K562 (cell line): ENCODE data around the gene EXOSC1. TPM values are rescaled to one million over a fixed set of nuclear protein-coding genes. Genes with fewer than 3 reads are reported as not detected.
A peak's percentile ranks its signal among the peaks of the same experiment; 100 is the strongest.

Source experiments
- CEBPB ChIP-seq: fragments of 450-650 bp; IDR thresholded peaks from 2 replicates; pipeline ENCODE4 v1.6.1; 2016; ENCODE audit warnings: missing genetic modification characterization, missing compliant biosample characterization
- CTBP1 ChIP-seq: fragments of 450-650 bp; IDR thresholded peaks from 2 replicates; pipeline ENCODE4 v1.6.1; 2016; ENCODE audit warnings: borderline replicate concordance
- HDGF ChIP-seq: fragments of 450-650 bp; IDR thresholded peaks from 2 replicates; pipeline ENCODE4 v1.6.1; 2016
- HMG20B ChIP-seq: fragments of 250-450 bp; sonication (Bioruptor Pico); IDR thresholded peaks from 2 replicates; pipeline ENCODE4 v1.5.0; 2021; ENCODE audit warnings: mild to moderate bottlenecking
- HSF4 ChIP-seq: fragments of 250-450 bp; sonication (Bioruptor Pico); IDR thresholded peaks from 2 replicates; pipeline ENCODE4 v2.1.2; 2022; ENCODE audit warnings: mild to moderate bottlenecking, moderate library complexity, borderline replicate concordance
- KDM1A ChIP-seq, 2 experiments: fragments of 450-650 bp; IDR thresholded peaks; 2 replicates each; pipeline ENCODE4 v1.6.1; 2016; ENCODE audit warnings: mild to moderate bottlenecking in 2 of 2
- MTA1 ChIP-seq: fragments of 450-650 bp; IDR thresholded peaks from 2 replicates; pipeline ENCODE4 v1.6.1; 2017; ENCODE audit warnings: borderline replicate concordance
- MTA3 ChIP-seq: fragments of 450-650 bp; formaldehyde crosslinking; IDR thresholded peaks from 2 replicates; pipeline ENCODE4 v1.6.1; 2017; ENCODE audit warnings: mild to moderate bottlenecking, borderline replicate concordance
- NFIX ChIP-seq: fragments of 250-450 bp; sonication (Bioruptor Pico); IDR thresholded peaks from 2 replicates; pipeline ENCODE4 v1.4.0; 2020; ENCODE audit warnings: low read depth, mild to moderate bottlenecking, moderate library complexity
- PHF8 ChIP-seq: fragments of 200-600 bp; sonication (generic); IDR thresholded peaks from 2 replicates; pipeline ENCODE4 v1.6.1; 2012; ENCODE audit warnings: mixed run types, mild to moderate bottlenecking, inconsistent platforms, low read length, moderate library complexity, borderline replicate concordance
- POLR2A ChIP-seq: fragments of 450-650 bp; conservative IDR thresholded peaks from 2 replicates; pipeline ENCODE4 v1.6.1; 2016
- RAD21 ChIP-seq, 2 experiments: fragments of 250-450 bp in 1 of 2; fragments of 450-650 bp in 1 of 2; sonication (Bioruptor Pico) in 1 of 2; formaldehyde crosslinking in 1 of 2; IDR thresholded peaks in 1 of 2; conservative IDR thresholded peaks in 1 of 2; 2 replicates each; pipeline versions ENCODE4 v1.4.0 to v1.8.0; 2020 to 2022; ENCODE audit warnings: mild to moderate bottlenecking in 2 of 2, moderate library complexity in 1 of 2
- SMARCC2 ChIP-seq: fragments of 450-650 bp; IDR thresholded peaks from 2 replicates; pipeline ENCODE4 v1.6.1; 2017; ENCODE audit warnings: antibody characterized with exemption, moderate library complexity, mild to moderate bottlenecking, low read depth
- TBP ChIP-seq: optimal IDR thresholded peaks from 2 replicates; pipeline ENCODE3; 2011; ENCODE audit warnings: low read depth, low read length, improper control_type of control experiment
- TEAD1 ChIP-seq, 2 experiments: fragments of 450-650 bp in 1 of 2; sonication (generic) in 1 of 2; formaldehyde crosslinking; IDR thresholded peaks; 2 replicates each; pipeline versions ENCODE4 v1.4.0 to v1.8.0; 2020 to 2022; ENCODE audit warnings: mild to moderate bottlenecking in 2 of 2, missing genetic modification reagents in 1 of 2
- TRIM28 ChIP-seq: fragments of 450-650 bp; IDR thresholded peaks from 2 replicates; pipeline ENCODE4 v1.6.1; 2017
- YBX1 ChIP-seq: fragments of 450-650 bp; IDR thresholded peaks from 2 replicates; pipeline ENCODE4 v1.7.1; 2016; ENCODE audit warnings: mild to moderate bottlenecking
- YY1 ChIP-seq, 3 experiments: IDR thresholded peaks; 2 replicates each; pipeline ENCODE4 v1.6.1; 2011; ENCODE audit warnings: low read length in 2 of 3, mild to moderate bottlenecking in 2 of 3, moderate library complexity in 2 of 3, borderline replicate concordance in 1 of 3, control low read depth in 1 of 3, low read depth in 1 of 3; ENCODE audit not compliant: insufficient read depth in 3 of 3, insufficient replicate concordance in 2 of 3, control insufficient read depth in 1 of 3, insufficient read length in 1 of 3; ENCODE audit errors: extremely low read depth in 1 of 3
- ZBTB7A ChIP-seq: IDR thresholded peaks from 2 replicates; pipeline ENCODE4 v1.6.1; 2011; ENCODE audit warnings: low read depth, mild to moderate bottlenecking, low read length, moderate library complexity, borderline replicate concordance; ENCODE audit not compliant: control insufficient read depth
- ZFP30 ChIP-seq: fragments of 250-450 bp; sonication (Bioruptor Pico); IDR thresholded peaks from 2 replicates; pipeline ENCODE4 v1.8.0; 2022; ENCODE audit warnings: moderate library complexity, mild to moderate bottlenecking, inconsistent platforms, borderline replicate concordance
- ZNF212 ChIP-seq: fragments of 450-650 bp; formaldehyde crosslinking; IDR thresholded peaks from 2 replicates; pipeline ENCODE4 v1.4.0; 2020; ENCODE audit warnings: mild to moderate bottlenecking
- ZNF695 ChIP-seq: fragments of 450-650 bp; formaldehyde crosslinking; IDR thresholded peaks from 2 replicates; pipeline ENCODE4 v1.4.0; 2020; ENCODE audit warnings: mild to moderate bottlenecking, moderate library complexity
- polyA plus RNA-seq, 8 experiments: library from polyadenylated mRNA; depleted of rRNA in 4 of 8; stranded (reverse) in 5 of 8; unstranded in 3 of 8; fragments of >200 nt; fragmentation: Nextera tagmentation in 2 of 8; fragmentation: Illumina TruSeq in 1 of 8; extraction: Ambion mirVana in 2 of 8; extraction: Trizol in 1 of 8; gene quantifications; 2 replicates each; pipeline versions ENCODE4 v1.2.1 to v1.2.3, GENCODE V29; 2011 to 2014; ENCODE audit warnings: inconsistent platforms in 1 of 8, missing spikeins in 1 of 8
- total RNA-seq, 7 experiments: library from RNA; depleted of rRNA in 6 of 7; stranded (reverse); fragments of >200 nt in 6 of 7; fragmentation: Illumina TruSeq in 2 of 7; extraction: Trizol in 2 of 7; gene quantifications; 2 replicates each; pipeline versions ENCODE4 v1.2.1 to v1.2.3, GENCODE V29; 2011 to 2021; ENCODE audit warnings: low replicate concordance in 1 of 7
- TF ChIP-seq, protein P1 (sequence below): fragments of 450-650 bp; formaldehyde crosslinking; IDR thresholded peaks from 2 replicates; pipeline ENCODE4 v1.4.0; 2020; ENCODE audit warnings: mild to moderate bottlenecking
- TF ChIP-seq, protein P2 (sequence below): fragments of 200-400 bp; formaldehyde crosslinking; IDR thresholded peaks from 2 replicates; pipeline ENCODE4 v1.6.1; 2017; ENCODE audit warnings: mild to moderate bottlenecking, low read depth, low read length, moderate library complexity
- TF ChIP-seq, protein P3 (sequence below): fragments of 250-450 bp; sonication (Bioruptor Pico); IDR thresholded peaks from 2 replicates; pipeline ENCODE4 v1.8.0; 2021; ENCODE audit warnings: mild to moderate bottlenecking, moderate library complexity

EXOSC1 gene
- total and polyA plus RNA-seq, 9 of the 15 experiments (the other 6 are each of a cell fraction or from before 2014, with no cell fraction given) = 44.3 to 117 (median 67.0) TPM

DNA sequence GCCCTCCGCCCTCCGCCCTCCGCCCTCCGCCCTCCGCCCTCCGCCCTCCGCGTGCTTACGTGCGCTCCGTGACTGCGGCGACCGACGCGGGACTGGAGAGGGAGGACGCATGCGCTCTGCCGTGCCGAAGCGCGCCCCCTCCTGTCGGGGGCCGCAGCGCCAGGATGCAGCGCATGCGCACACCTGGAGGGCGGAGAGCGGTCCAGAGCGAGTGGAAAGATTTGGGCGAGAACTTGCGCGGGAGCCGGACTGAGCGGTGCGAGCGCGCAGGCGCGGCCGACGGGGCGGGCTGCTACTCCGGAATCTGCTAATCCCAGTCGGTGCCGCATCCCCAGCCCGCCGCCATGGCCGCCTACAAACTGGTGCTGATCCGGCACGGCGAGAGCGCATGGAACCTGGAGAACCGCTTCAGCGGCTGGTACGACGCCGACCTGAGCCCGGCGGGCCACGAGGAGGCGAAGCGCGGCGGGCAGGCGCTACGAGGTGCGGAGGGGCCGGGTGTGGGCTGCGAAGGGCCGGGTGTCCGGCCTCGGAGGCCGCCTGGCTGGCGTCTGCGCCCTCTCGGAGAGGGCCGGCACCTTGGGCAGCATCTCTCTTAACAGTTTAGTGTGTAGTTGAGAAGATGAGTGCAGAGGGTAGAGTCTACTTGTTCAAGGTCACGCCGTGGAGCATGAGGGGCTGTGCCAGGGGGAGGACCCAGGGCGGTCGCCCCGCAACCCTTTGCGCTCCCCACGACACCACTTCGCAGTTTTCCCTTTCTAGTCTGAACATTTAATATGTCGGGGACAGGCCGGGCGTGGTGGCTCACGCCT lies 19.6 kb downstream of the EXOSC1 start, which contains the start of gene PGAM1 (continued):
- TF ChIP-seq ZBTB7A (no peak), NFIX (CRISPR knock-in tag) (no peak), MTA3 (peak; percentile 55; the same call in 1 of the 2 replicates), RAD21 (CRISPR knock-in tag; conservative IDR thresholded peaks at IDR 0.05 in 1 of 2, IDR thresholded peaks at IDR 0.05 in 1 of 2) (0 out of 4 replicates have a peak, but pooled peaks of 1 of the 2 experiments have one; percentile 5), ZFP30 (CRISPR knock-in tag) (no peak), ZNF212 (CRISPR knock-in tag) (0 out of 2 replicates have a peak, but pooled peaks have one; percentile 45), YY1 (IDR thresholded peaks at IDR 0.05; ENCODE audit: borderline replicate concordance in 1 of 3, control insufficient read depth in 1 of 3, extremely low read depth in 1 of 3, insufficient read depth in 3 of 3, insufficient read length in 1 of 3, insufficient replicate concordance in 2 of 3, low read depth in 1 of 3, low read length in 2 of 3) (peak in 2 of 3 experiments; percentile 55 to 59), ZNF695 (CRISPR knock-in tag) (no peak), CEBPB (tag) (no peak), YBX1 (no peak), TRIM28 (no peak), TEAD1 (CRISPR knock-in tag; IDR thresholded peaks at IDR 0.05) (peak in 1 of 2 experiments; percentile 61; a peak in 1 of 4 replicates), POLR2A (peak; percentile 85), TBP (peak; percentile 23), HDGF (no peak), KDM1A (IDR thresholded peaks at IDR 0.05) (no peak), HMG20B (CRISPR knock-in tag) (no peak), CTBP1 (peak; percentile 67; the same call in 1 of the 2 replicates), HSF4 (no peak), PHF8 (peak; percentile 53; the same call in 1 of the 2 replicates), SMARCC2 (no peak), MTA1 (no peak)
- TF ChIP-seq, protein P1, sequence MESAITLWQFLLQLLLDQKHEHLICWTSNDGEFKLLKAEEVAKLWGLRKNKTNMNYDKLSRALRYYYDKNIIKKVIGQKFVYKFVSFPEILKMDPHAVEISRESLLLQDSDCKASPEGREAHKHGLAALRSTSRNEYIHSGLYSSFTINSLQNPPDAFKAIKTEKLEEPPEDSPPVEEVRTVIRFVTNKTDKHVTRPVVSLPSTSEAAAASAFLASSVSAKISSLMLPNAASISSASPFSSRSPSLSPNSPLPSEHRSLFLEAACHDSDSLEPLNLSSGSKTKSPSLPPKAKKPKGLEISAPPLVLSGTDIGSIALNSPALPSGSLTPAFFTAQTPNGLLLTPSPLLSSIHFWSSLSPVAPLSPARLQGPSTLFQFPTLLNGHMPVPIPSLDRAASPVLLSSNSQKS = no peak
- TF ChIP-seq, protein P2, sequence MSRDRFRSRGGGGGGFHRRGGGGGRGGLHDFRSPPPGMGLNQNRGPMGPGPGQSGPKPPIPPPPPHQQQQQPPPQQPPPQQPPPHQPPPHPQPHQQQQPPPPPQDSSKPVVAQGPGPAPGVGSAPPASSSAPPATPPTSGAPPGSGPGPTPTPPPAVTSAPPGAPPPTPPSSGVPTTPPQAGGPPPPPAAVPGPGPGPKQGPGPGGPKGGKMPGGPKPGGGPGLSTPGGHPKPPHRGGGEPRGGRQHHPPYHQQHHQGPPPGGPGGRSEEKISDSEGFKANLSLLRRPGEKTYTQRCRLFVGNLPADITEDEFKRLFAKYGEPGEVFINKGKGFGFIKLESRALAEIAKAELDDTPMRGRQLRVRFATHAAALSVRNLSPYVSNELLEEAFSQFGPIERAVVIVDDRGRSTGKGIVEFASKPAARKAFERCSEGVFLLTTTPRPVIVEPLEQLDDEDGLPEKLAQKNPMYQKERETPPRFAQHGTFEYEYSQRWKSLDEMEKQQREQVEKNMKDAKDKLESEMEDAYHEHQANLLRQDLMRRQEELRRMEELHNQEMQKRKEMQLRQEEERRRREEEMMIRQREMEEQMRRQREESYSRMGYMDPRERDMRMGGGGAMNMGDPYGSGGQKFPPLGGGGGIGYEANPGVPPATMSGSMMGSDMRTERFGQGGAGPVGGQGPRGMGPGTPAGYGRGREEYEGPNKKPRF = no peak
- TF ChIP-seq, protein P3, sequence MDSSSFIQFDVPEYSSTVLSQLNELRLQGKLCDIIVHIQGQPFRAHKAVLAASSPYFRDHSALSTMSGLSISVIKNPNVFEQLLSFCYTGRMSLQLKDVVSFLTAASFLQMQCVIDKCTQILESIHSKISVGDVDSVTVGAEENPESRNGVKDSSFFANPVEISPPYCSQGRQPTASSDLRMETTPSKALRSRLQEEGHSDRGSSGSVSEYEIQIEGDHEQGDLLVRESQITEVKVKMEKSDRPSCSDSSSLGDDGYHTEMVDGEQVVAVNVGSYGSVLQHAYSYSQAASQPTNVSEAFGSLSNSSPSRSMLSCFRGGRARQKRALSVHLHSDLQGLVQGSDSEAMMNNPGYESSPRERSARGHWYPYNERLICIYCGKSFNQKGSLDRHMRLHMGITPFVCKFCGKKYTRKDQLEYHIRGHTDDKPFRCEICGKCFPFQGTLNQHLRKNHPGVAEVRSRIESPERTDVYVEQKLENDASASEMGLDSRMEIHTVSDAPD (CRISPR knock-in tag) = no peak
